Neuronal stem cell (in vitro differentiated cells): ENCODE measurements around the gene VAMP4.

Source experiments
- DNase-seq: peaks from one replicate; pipeline ENCODE4 v3.0.0-alpha.2; 2013; ENCODE audit warnings: low spot score
- H2AFZ ChIP-seq: one replicate; pipeline ENCODE4 v1.6.1; 2013; ENCODE audit warnings: mild to moderate bottlenecking, low read length, inconsistent platforms
- H2AK5ac ChIP-seq: 2 replicates; pipeline ENCODE4 v1.6.1; 2013; ENCODE audit warnings: low read depth, mild to moderate bottlenecking, inconsistent platforms, low read length, moderate library complexity, mixed read lengths
- H2BK120ac ChIP-seq: 2 replicates; pipeline ENCODE4 v1.6.1; 2013; ENCODE audit warnings: low read depth, mild to moderate bottlenecking, inconsistent platforms, low read length, moderate library complexity, mixed read lengths
- H2BK12ac ChIP-seq: one replicate; pipeline ENCODE4 v1.6.1; 2013; ENCODE audit warnings: low read length, inconsistent platforms
- H2BK15ac ChIP-seq: 2 replicates; pipeline ENCODE4 v1.6.1; 2013; ENCODE audit warnings: mild to moderate bottlenecking, low read length, inconsistent platforms, mixed read lengths
- H2BK5ac ChIP-seq: one replicate; pipeline ENCODE4 v1.6.1; 2013; ENCODE audit warnings: inconsistent platforms, mild to moderate bottlenecking, low read length, moderate library complexity
- H3K14ac ChIP-seq: one replicate; pipeline ENCODE4 v1.6.1; 2013; ENCODE audit warnings: low read length, inconsistent platforms
- H3K18ac ChIP-seq: 2 replicates; pipeline ENCODE4 v1.6.1; 2013; ENCODE audit warnings: low read length, inconsistent platforms
- H3K23ac ChIP-seq: 2 replicates; pipeline ENCODE4 v1.6.1; 2013; ENCODE audit warnings: low read depth, mild to moderate bottlenecking, mixed read lengths, low read length, inconsistent platforms; ENCODE audit not compliant: poor library complexity
- H3K27ac ChIP-seq: replicated peaks from 3 replicates; pipeline ENCODE4 v1.5.1; 2013; ENCODE audit warnings: low read length, inconsistent platforms
- H3K27me3 ChIP-seq, 3 experiments: 2 replicates each; pipeline ENCODE4 v1.6.1; 2013; ENCODE audit warnings: low read length in 3 of 3, mild to moderate bottlenecking in 2 of 3, inconsistent platforms in 1 of 3, low read depth in 1 of 3, mixed read lengths in 1 of 3, moderate library complexity in 1 of 3; ENCODE audit not compliant: control insufficient read depth in 3 of 3, insufficient read depth in 3 of 3
- H3K36me3 ChIP-seq, 2 donors: replicated peaks in 1 of 2; 2 replicates each; pipeline ENCODE4 v1.6.1; 2013; ENCODE audit warnings: low read length in 2 of 2; ENCODE audit not compliant: control insufficient read depth in 2 of 2, insufficient read depth in 2 of 2
- H3K4ac ChIP-seq: 2 replicates; pipeline ENCODE4 v1.6.1; 2013; ENCODE audit warnings: inconsistent platforms, mild to moderate bottlenecking, low read length, moderate library complexity
- H3K4me1 ChIP-seq, 2 donors: 1 replicate in 1 of 2; 2 replicates in 1 of 2; pipeline ENCODE4 v1.6.1; 2013; ENCODE audit warnings: low read length in 2 of 2, low read depth in 1 of 2; ENCODE audit not compliant: control insufficient read depth in 2 of 2, insufficient read depth in 1 of 2
- H3K4me2 ChIP-seq: one replicate; pipeline ENCODE4 v1.6.1; 2013; ENCODE audit warnings: mild to moderate bottlenecking, low read length, inconsistent platforms; ENCODE audit not compliant: insufficient read depth, poor library complexity, severe bottlenecking
- H3K4me3 ChIP-seq, 2 donors: 2 replicates each; pipeline ENCODE4 v1.5.1; 2013; ENCODE audit warnings: low read length in 2 of 2, mild to moderate bottlenecking in 2 of 2, inconsistent platforms in 1 of 2, moderate library complexity in 1 of 2
- H3K79me1 ChIP-seq: one replicate; pipeline ENCODE4 v1.6.1; 2013; ENCODE audit warnings: low read depth, mild to moderate bottlenecking, inconsistent platforms, low read length, moderate library complexity
- H3K9ac ChIP-seq: one replicate; pipeline ENCODE4 v1.6.1; 2013; ENCODE audit warnings: mild to moderate bottlenecking, low read depth, low read length, inconsistent platforms; ENCODE audit not compliant: poor library complexity
- H3K9me3 ChIP-seq, 2 donors: replicated peaks in 1 of 2; 2 replicates each; pipeline versions ENCODE3 to v1.6.1; 2013; ENCODE audit warnings: low read length in 2 of 2, mild to moderate bottlenecking in 2 of 2, inconsistent platforms in 1 of 2, low read depth in 1 of 2, mixed read lengths in 1 of 2, moderate library complexity in 1 of 2; ENCODE audit not compliant: control insufficient read depth in 2 of 2, insufficient read depth in 1 of 2
- H4K8ac ChIP-seq: one replicate; pipeline ENCODE4 v1.6.1; 2013; ENCODE audit warnings: low read depth, mild to moderate bottlenecking, inconsistent platforms, low read length, moderate library complexity
- H4K91ac ChIP-seq: one replicate; pipeline ENCODE4 v1.6.1; 2013; ENCODE audit warnings: low read length, low read depth, mild to moderate bottlenecking, inconsistent platforms; ENCODE audit not compliant: poor library complexity
- WGBS, 2 donors: extraction: QIAGEN DNeasy Blood & Tissue Kit; methylation state at CpG; one replicate each; pipeline ENCODE4 v1.1.7; 2013; ENCODE audit warnings: missing lambda C conversion rate in 2 of 2, mixed read lengths in 1 of 2; ENCODE audit not compliant: insufficient read length in 2 of 2, insufficient replicate concordance in 1 of 2; ENCODE audit errors: extremely low coverage in 2 of 2; 5-methylcytosine and 5-hydroxymethylcytosine counted together

The VAMP4 gene

DNA sequence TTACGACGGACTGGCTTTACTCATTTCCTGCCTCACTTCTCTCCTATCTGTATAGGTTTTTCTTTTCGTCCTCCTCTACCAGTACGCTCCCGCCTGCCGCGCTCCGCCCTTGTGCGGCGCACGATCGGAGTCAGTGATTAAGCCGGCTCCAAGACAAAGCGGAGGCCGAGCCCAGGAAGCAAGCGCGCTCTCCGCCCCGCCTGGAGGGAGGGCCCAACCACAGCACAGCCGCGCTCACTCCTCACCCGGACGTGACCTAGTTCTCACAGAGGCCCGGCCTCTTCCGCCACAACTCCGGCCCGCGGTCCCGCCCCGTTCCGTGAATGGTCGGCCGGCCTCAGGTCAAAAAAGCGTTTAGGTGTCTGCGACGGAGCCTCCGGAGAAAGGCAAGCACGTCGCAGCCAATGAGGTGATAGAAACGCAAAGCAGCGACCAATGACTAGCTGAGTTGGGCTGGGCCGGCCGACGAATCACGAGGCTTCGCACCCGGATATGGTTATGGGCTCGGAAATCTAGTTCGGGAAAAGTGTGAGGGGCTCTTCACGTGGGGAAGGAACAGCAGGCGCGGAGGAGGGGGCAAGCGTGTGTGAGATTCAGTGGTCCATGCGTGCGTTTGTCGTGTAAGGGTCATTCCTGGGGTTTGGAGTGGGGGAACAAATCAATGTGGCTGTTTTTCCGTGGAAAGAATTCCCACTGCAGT is 39.5 kb upstream of the VAMP4 start, which contains the start of gene METTL13:
TSS of gene METTL13 (plus strand) at position 485 of the 700 bp plus-strand sequence. CDS start 308 bp downstream, outside the sequence.
- no CpG with 5 or more reads among the region's 57 CpGs for WGBS, 2 donors
- no peak within 1 kb of the TSS for H2BK15ac ChIP-seq
- peak within 1 kb of the TSS; percentile 83 to 93 for H3K4me3 ChIP-seq
- peak within 1 kb of the TSS; percentile 79 for H3K27ac ChIP-seq
- peak within 1 kb of the TSS; percentile 83 for H2AFZ ChIP-seq
- no peaks in the 10 kb centered on the region for H3K27me3 ChIP-seq
- H3K36me3 ChIP-seq, result peaks cover 20 to 34% of the 10 kb centered on the region in 2 donors
- no peaks in the 10 kb centered on the region for H3K9me3 ChIP-seq
- H3K14ac ChIP-seq, result no peak within 1 kb of the TSS
- no peak within 1 kb of the TSS for H2BK5ac ChIP-seq
- peak within 1 kb of the TSS; percentile 80 for H3K9ac ChIP-seq
- peak within 1 kb of the TSS; percentile 81 for H3K18ac ChIP-seq
- no peak within 1 kb of the TSS for H2BK120ac ChIP-seq
- H3K4ac ChIP-seq, result no peak within 1 kb of the TSS
- no peak within 1 kb of the TSS for H2BK12ac ChIP-seq
- peak within 1 kb of the TSS; percentile 90 for H3K23ac ChIP-seq
- peak; percentile 98 for DNase-seq
- H4K91ac ChIP-seq, result no peak within 1 kb of the TSS
- peaks cover 0 to 4% of the 10 kb centered on the region in 2 donors for H3K4me1 ChIP-seq
- H3K79me1 ChIP-seq, result peaks cover 8% of the 10 kb centered on the region
- peak within 1 kb of the TSS; percentile 87 for H3K4me2 ChIP-seq
- H4K8ac ChIP-seq, result no peak within 1 kb of the TSS
- H2AK5ac ChIP-seq, result no peak within 1 kb of the TSS

- Histone ChIP-seq H2AK5ac (no peak overlapping the region), H3K4me1 (peaks cover 0 to 4% of the 10 kb centered on the region in 2 donors), H3K18ac (no peak overlapping the region), H3K4ac (no peak overlapping the region), H3K23ac (peak overlapping the region; percentile 90), H3K27me3 (no peaks in the 10 kb centered on the region), H3K4me3 (peak overlapping the region; percentile 55 to 78), H3K27ac (peak overlapping the region; percentile 79), H2AFZ (peak overlapping the region; percentile 83), H2BK12ac (no peak overlapping the region), H3K4me2 (peak overlapping the region; percentile 29), H3K79me1 (peaks cover 5% of the 10 kb centered on the region), H3K9me3 (no peaks in the 10 kb centered on the region), H4K8ac (no peak overlapping the region), H3K14ac (no peak overlapping the region), H3K9ac (no peak overlapping the region), H2BK5ac (no peak overlapping the region), H2BK120ac (no peak overlapping the region), H2BK15ac (no peak overlapping the region), H3K36me3 (peaks cover 13 to 27% of the 10 kb centered on the region in 2 donors), H4K91ac (no peak overlapping the region)
- no CpG with 5 or more reads among the region's 11 CpGs for WGBS, 2 donors
- DNase-seq, result no peak
These were observed 38.8 kb upstream of the VAMP4 start for GRCh38 chr1:171780583-171781175.

DNA sequence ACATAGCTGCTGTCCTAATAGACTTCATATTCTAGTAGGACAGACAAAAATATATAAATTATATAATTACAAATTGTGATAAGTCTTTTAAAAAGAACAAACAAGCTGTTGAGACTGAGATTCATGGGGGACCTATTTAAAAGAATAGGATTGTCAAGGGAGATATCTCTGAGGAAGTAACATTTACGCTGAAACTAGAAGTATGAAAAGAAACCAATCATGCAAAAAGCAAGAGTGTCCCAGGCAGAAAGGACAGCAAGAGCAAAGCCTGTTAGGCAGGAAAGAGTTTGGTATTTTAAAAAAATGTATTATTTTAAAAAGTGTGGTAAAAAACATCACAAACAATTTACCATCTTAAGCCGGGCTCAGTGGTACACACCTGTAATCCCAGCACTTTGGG is 30.4 kb upstream of the VAMP4 start:
- H3K23ac ChIP-seq, result no peak overlapping the region
- no peak overlapping the region for H2AK5ac ChIP-seq

GRCh38 chr1:171769754-171770153 is 27.9 kb upstream of the VAMP4 start:
- H3K9me3 ChIP-seq, result no peaks in the 10 kb centered on the region
- no peak overlapping the region for H3K4me2 ChIP-seq
- no peak overlapping the region for H2BK5ac ChIP-seq
- no peak for DNase-seq
- H2AFZ ChIP-seq, result no peak overlapping the region
- H3K23ac ChIP-seq, result no peak overlapping the region
- no CpG with 5 or more reads among the region's 1 CpG for WGBS, 2 donors
- no peaks in the 10 kb centered on the region for H3K27me3 ChIP-seq
- H2AK5ac ChIP-seq, result no peak overlapping the region
- no peak overlapping the region for H3K18ac ChIP-seq
- no peak overlapping the region for H3K14ac ChIP-seq
- H2BK120ac ChIP-seq, result no peak overlapping the region
- no peaks in the 10 kb centered on the region for H3K79me1 ChIP-seq
- H3K4me1 ChIP-seq, result no peaks in the 10 kb centered on the region
- no peak overlapping the region for H2BK15ac ChIP-seq
- H3K9ac ChIP-seq, result no peak overlapping the region
- no peak overlapping the region for H3K27ac ChIP-seq
- no peak overlapping the region for H4K91ac ChIP-seq
- no peak overlapping the region for H4K8ac ChIP-seq
- no peaks in the 10 kb centered on the region for H3K36me3 ChIP-seq
- H3K4me3 ChIP-seq, result no peak overlapping the region
- no peak overlapping the region for H3K4ac ChIP-seq
- H2BK12ac ChIP-seq, result no peak overlapping the region

More for the DNA sequence above, 30.4 kb upstream of the VAMP4 start:
- Histone ChIP-seq H2BK120ac (no peak overlapping the region), H3K9me3 (no peaks in the 10 kb centered on the region), H2AFZ (no peak overlapping the region), H3K27me3 (no peaks in the 10 kb centered on the region), H2BK15ac (no peak overlapping the region), H4K91ac (no peak overlapping the region), H3K36me3 (no peaks in the 10 kb centered on the region), H2BK5ac (no peak overlapping the region), H3K18ac (no peak overlapping the region), H3K27ac (no peak overlapping the region), H3K4me3 (no peak overlapping the region), H3K14ac (no peak overlapping the region), H3K4me1 (no peaks in the 10 kb centered on the region), H3K4me2 (no peak overlapping the region), H3K79me1 (no peaks in the 10 kb centered on the region), H3K9ac (no peak overlapping the region), H3K4ac (no peak overlapping the region), H2BK12ac (no peak overlapping the region), H4K8ac (no peak overlapping the region)
- no peak for DNase-seq
- no CpG with 5 or more reads among the region's 2 CpGs for WGBS, 2 donors
